ENCODE results near the gene NBEAL2. TPM values are rescaled to one million over a fixed set of nuclear protein-coding genes. Genes with fewer than 3 reads are reported as not detected.

The NBEAL2 gene
- total and polyA plus RNA-seq, 2 of the 8 experiments (the other 6 are each of a cell fraction or from before 2014, with no cell fraction given) = 27.3 to 46.9 TPM

- TF ChIP-seq CTBP2 (IDR thresholded peaks at IDR 0.05; ENCODE audit: borderline replicate concordance, insufficient read depth, insufficient read length, low read length) = no peak
- TF ChIP-seq ATF3 (IDR thresholded peaks at IDR 0.05; ENCODE audit: insufficient read depth, low read depth, low read length) = no peak
Measured at GRCh38 chr3:46946416-46946815, 33.0 kb upstream of the NBEAL2 start (continued).
